CD4-positive, alpha-beta T cell treated with Interleukin-17A for 4 hours (primary cell): ENCODE data around the gene NSUN7.

Experiments used
- DNase-seq: peaks from one replicate; pipeline ENCODE4 v3.0.0-alpha.2; 2020; ENCODE audit warnings: mixed read lengths

The NSUN7 gene

GRCh38 chr4:40850496-40850895 is 100.7 kb downstream of the NSUN7 start:
- no peak for DNase-seq

- DNase-seq = no peak
Observed at GRCh38 chr4:40856277-40856839, 106.6 kb downstream of the NSUN7 start.

GRCh38 chr4:40856840-40857362 is 107.1 kb downstream of the NSUN7 start:
- peak; percentile 48 for DNase-seq

GRCh38 chr4:40857956-40858355 is 108.2 kb downstream of the NSUN7 start:
- no peak for DNase-seq

GRCh38 chr4:40858962-40859361 is 109.2 kb downstream of the NSUN7 start:
- DNase-seq = no peak
